SK-N-MC (cell line): ENCODE results near the gene OGFOD2.

ENCODE experiments used
- EZH2 ChIP-seq: fragments of 200-600 bp; sonication (generic); IDR thresholded peaks from one replicate; pipeline ENCODE4 v1.6.1; 2017; ENCODE audit warnings: antibody characterized with exemption
- FOXP2 ChIP-seq: optimal IDR thresholded peaks from 2 replicates; pipeline ENCODE3; 2011; ENCODE audit warnings: mild to moderate bottlenecking, moderate library complexity; ENCODE audit not compliant: insufficient read depth; ENCODE audit errors: extremely low read length, control extremely low read depth
- POLR2AphosphoS5 ChIP-seq: IDR thresholded peaks from 2 replicates; pipeline ENCODE4 v1.6.1; 2012; ENCODE audit warnings: mild to moderate bottlenecking, low read depth, low read length, borderline replicate concordance

GRCh38 chr12:122955156-122955555 lies 19.9 kb upstream of the OGFOD2 start:
- TF ChIP-seq EZH2, result no peak
- no peak for TF ChIP-seq POLR2AphosphoS5
- TF ChIP-seq FOXP2, result no peak
